Breast epithelium (tissue), 4 donors: Measurements from ENCODE around the gene PCBP3. TPM values are rescaled to one million over a fixed set of nuclear protein-coding genes. Genes with fewer than 3 reads are reported as not detected.

ENCODE experiments used
- DNase-seq, 2 donors: peaks; one replicate each; pipeline ENCODE4 v3.0.0-alpha.2; 2019; ENCODE audit warnings: low spot score in 2 of 2
- H3K27ac ChIP-seq, 2 donors: fragments of 200-600 bp; sonication (generic) in 1 of 2; one replicate each; pipeline ENCODE4 v1.5.1; 2016 to 2019; ENCODE audit warnings: mild to moderate bottlenecking in 1 of 2
- H3K27me3 ChIP-seq, 2 donors: fragments of 200-600 bp; sonication (generic) in 1 of 2; one replicate each; pipeline versions ENCODE4 v1.5.1 to v1.6.0; 2017 to 2019; ENCODE audit warnings: control low read depth in 1 of 2, mild to moderate bottlenecking in 1 of 2
- H3K36me3 ChIP-seq: fragments of 200-600 bp; one replicate; pipeline ENCODE4 v1.5.1; 2019
- H3K4me1 ChIP-seq, 2 donors: fragments of 200-600 bp; sonication (generic); one replicate each; pipeline ENCODE4 v1.5.1; 2016 to 2019; ENCODE audit warnings: control low read depth in 1 of 2
- H3K4me3 ChIP-seq, 3 donors: fragments of 200-600 bp; sonication (generic); 1 replicate in 2 of 3; 2 replicates in 1 of 3; pipeline ENCODE4 v1.5.1; 2016 to 2019; ENCODE audit warnings: mild to moderate bottlenecking in 3 of 3, moderate library complexity in 2 of 3
- H3K9me3 ChIP-seq, 2 donors: fragments of 200-600 bp; sonication (generic) in 1 of 2; one replicate each; pipeline ENCODE4 v1.5.1; 2016 to 2019; ENCODE audit warnings: control low read depth in 1 of 2
- CTCF ChIP-seq, 3 donors: fragments of 450-650 bp; IDR thresholded peaks; one replicate each; pipeline ENCODE4 v1.5.1; 2016 to 2017; ENCODE audit warnings: antibody characterized with exemption in 3 of 3, mild to moderate bottlenecking in 3 of 3, moderate library complexity in 3 of 3
- POLR2A ChIP-seq: fragments of 450-650 bp; IDR thresholded peaks from one replicate; pipeline ENCODE4 v1.6.1; 2016; ENCODE audit warnings: antibody characterized with exemption, mild to moderate bottlenecking, moderate library complexity
- POLR2AphosphoS5 ChIP-seq, 3 donors: sonication (generic); formaldehyde crosslinking; IDR thresholded peaks; one replicate each; pipeline ENCODE4 v1.6.1; 2017; ENCODE audit warnings: antibody characterized with exemption in 3 of 3
- intact Hi-C: fragments of 100-400 bp; cut with DNase I; formaldehyde crosslinking; loops from one replicate; pipeline ENCODE4 v1.15.1; 2023; ENCODE audit warnings: low total_unique reads
- total RNA-seq, 3 donors: library from RNA; depleted of rRNA; stranded (reverse); fragments of >200 nt; gene quantifications; one replicate each; pipeline ENCODE4 v1.1.0, GENCODE V29; 2016

Gene PCBP3
- total RNA-seq, 3 donors from 2014 or later = 3.4 to 13.8 (median 4.6) TPM

GRCh38 chr21:45943630-45944540, 300.4 kb downstream of the PCBP3 start:
- Histone ChIP-seq H3K4me3 (no peak overlapping the region), H3K9me3 (no peaks in the 10 kb centered on the region), H3K27me3 (no peaks in the 10 kb centered on the region), H3K27ac (no peak overlapping the region), H3K36me3 (no peaks in the 10 kb centered on the region), H3K4me1 (no peaks in the 10 kb centered on the region)
- TF ChIP-seq POLR2AphosphoS5 (IDR thresholded peaks at IDR 0.05) = no peak
- TF ChIP-seq POLR2A = no peak
- no peak for TF ChIP-seq CTCF (IDR thresholded peaks at IDR 0.05)
- intact Hi-C loops = no loop called here
- peak in 1 of 2 donors; percentile 12 for DNase-seq

- no peak for TF ChIP-seq POLR2AphosphoS5 (IDR thresholded peaks at IDR 0.05)
- TF ChIP-seq POLR2A = no peak
- no peak for TF ChIP-seq CTCF (IDR thresholded peaks at IDR 0.05)
- no peaks in the 10 kb centered on the region for H3K9me3 ChIP-seq
- H3K36me3 ChIP-seq = no peaks in the 10 kb centered on the region
- DNase-seq = peak in 1 of 2 donors; percentile 28
- intact Hi-C loops = no loop called here
- no peaks in the 10 kb centered on the region for H3K4me1 ChIP-seq
- no peak overlapping the region for H3K4me3 ChIP-seq
- H3K27me3 ChIP-seq = no peaks in the 10 kb centered on the region
- H3K27ac ChIP-seq = no peak overlapping the region
Measured at GRCh38 chr21:45944601-45945000, 301.1 kb downstream of the PCBP3 start.

GRCh38 chr21:45945066-45945867, 301.7 kb downstream of the PCBP3 start:
- H3K4me3 ChIP-seq = no peak overlapping the region
- H3K27me3 ChIP-seq = no peaks in the 10 kb centered on the region
- H3K36me3 ChIP-seq = no peaks in the 10 kb centered on the region
- DNase-seq = peak in 1 of 2 donors; percentile 41
- no peak for TF ChIP-seq POLR2AphosphoS5 (IDR thresholded peaks at IDR 0.05)
- TF ChIP-seq CTCF (IDR thresholded peaks at IDR 0.05) = no peak
- no peak for TF ChIP-seq POLR2A
- intact Hi-C loops = no loop called here
- no peak overlapping the region for H3K27ac ChIP-seq
- peaks cover 0 to 1% of the 10 kb centered on the region in 2 donors for H3K4me1 ChIP-seq
- no peaks in the 10 kb centered on the region for H3K9me3 ChIP-seq

- peak in 1 of 2 donors; percentile 24 for DNase-seq
- TF ChIP-seq POLR2A = no peak
- no peak for TF ChIP-seq POLR2AphosphoS5 (IDR thresholded peaks at IDR 0.05)
- TF ChIP-seq CTCF (IDR thresholded peaks at IDR 0.05) = no peak
- no peak overlapping the region for H3K27ac ChIP-seq
- H3K4me1 ChIP-seq = peaks cover 0 to 7% of the 10 kb centered on the region in 2 donors
- no peak overlapping the region for H3K4me3 ChIP-seq
- H3K36me3 ChIP-seq = no peaks in the 10 kb centered on the region
- H3K9me3 ChIP-seq = no peaks in the 10 kb centered on the region
- intact Hi-C loops = no loop called here
- H3K27me3 ChIP-seq = no peaks in the 10 kb centered on the region
Measured at GRCh38 chr21:45945868-45946210, 302.3 kb downstream of the PCBP3 start.

- H3K27me3 ChIP-seq = peaks cover 0 to 5% of the 10 kb centered on the region in 2 donors
- peak in 1 of 2 donors; percentile 15 for DNase-seq
- no peak overlapping the region for H3K27ac ChIP-seq
- no peaks in the 10 kb centered on the region for H3K36me3 ChIP-seq
- TF ChIP-seq POLR2AphosphoS5 (IDR thresholded peaks at IDR 0.05) (no peak), POLR2A (no peak), CTCF (IDR thresholded peaks at IDR 0.05) (no peak)
- no peak overlapping the region for H3K4me3 ChIP-seq
- no peaks in the 10 kb centered on the region for H3K9me3 ChIP-seq
- H3K4me1 ChIP-seq = peaks cover 0 to 12% of the 10 kb centered on the region in 2 donors
- intact Hi-C loops = no loop called here
Measured at GRCh38 chr21:45947296-45947695, 303.8 kb downstream of the PCBP3 start.
